ENCODE data around the gene OAT. TPM values are rescaled to one million over a fixed set of nuclear protein-coding genes. Genes with fewer than 3 reads are reported as not detected.
A peak's percentile ranks its signal among the peaks of the same experiment; 100 is the strongest.

OAT gene
- total RNA-seq, 4 donors from 2014 or later, result 63.5 to 98.1 (median 92.1) TPM

DNA sequence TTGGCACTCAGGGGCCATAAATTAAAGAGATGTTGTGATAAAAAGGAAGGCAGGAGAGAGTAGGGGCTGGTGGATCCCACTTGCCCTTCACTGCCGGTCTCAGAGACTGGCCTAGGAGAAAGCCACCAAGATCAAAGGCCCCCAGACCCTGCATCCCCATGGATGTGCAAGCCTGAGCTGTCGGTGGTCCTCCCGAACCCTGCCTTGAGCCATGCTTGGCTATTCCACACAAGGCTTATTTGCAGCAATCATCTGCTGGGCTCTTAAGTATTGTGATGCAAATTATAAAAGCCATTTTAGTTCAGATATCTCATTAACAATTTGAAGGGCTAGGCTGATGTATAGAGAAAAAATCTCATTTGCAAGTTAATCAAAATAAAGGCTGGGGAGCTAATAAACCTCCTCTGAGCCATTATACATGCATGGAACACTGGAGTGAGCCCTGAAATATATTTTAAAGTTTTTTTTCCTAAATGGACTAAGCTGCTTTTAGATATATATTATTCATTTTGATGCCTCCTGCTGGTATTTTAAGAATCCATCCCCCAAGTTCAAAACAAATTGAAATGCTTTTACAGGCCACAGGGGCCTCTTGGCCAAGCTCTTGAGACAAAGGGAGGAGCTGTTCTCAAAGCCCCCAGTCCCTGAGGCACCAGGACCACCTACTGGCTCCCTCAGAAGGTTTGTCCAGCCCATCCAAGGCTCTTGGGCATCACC, 28.1 kb downstream of the OAT start:
- TF ChIP-seq, protein P1, sequence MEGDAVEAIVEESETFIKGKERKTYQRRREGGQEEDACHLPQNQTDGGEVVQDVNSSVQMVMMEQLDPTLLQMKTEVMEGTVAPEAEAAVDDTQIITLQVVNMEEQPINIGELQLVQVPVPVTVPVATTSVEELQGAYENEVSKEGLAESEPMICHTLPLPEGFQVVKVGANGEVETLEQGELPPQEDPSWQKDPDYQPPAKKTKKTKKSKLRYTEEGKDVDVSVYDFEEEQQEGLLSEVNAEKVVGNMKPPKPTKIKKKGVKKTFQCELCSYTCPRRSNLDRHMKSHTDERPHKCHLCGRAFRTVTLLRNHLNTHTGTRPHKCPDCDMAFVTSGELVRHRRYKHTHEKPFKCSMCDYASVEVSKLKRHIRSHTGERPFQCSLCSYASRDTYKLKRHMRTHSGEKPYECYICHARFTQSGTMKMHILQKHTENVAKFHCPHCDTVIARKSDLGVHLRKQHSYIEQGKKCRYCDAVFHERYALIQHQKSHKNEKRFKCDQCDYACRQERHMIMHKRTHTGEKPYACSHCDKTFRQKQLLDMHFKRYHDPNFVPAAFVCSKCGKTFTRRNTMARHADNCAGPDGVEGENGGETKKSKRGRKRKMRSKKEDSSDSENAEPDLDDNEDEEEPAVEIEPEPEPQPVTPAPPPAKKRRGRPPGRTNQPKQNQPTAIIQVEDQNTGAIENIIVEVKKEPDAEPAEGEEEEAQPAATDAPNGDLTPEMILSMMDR (IDR thresholded peaks at IDR 0.05), result no peak
- TF ChIP-seq POLR2A (IDR thresholded peaks at IDR 0.05), result no peak
- no peak overlapping the region for H3K4me3 ChIP-seq (ENCODE audit: low read depth, poor library complexity, severe bottlenecking)
- intact Hi-C loops (cut with DNase I; ENCODE audit: low total_unique reads), result no loop called here
- 70 to 89% methylated on average over 3 of the region's 3 CpGs for WGBS, 2 donors
- DNase-seq (ENCODE audit: low spot score in 2 of 2), result peak in 1 of 2 donors; percentile 43

DNA sequence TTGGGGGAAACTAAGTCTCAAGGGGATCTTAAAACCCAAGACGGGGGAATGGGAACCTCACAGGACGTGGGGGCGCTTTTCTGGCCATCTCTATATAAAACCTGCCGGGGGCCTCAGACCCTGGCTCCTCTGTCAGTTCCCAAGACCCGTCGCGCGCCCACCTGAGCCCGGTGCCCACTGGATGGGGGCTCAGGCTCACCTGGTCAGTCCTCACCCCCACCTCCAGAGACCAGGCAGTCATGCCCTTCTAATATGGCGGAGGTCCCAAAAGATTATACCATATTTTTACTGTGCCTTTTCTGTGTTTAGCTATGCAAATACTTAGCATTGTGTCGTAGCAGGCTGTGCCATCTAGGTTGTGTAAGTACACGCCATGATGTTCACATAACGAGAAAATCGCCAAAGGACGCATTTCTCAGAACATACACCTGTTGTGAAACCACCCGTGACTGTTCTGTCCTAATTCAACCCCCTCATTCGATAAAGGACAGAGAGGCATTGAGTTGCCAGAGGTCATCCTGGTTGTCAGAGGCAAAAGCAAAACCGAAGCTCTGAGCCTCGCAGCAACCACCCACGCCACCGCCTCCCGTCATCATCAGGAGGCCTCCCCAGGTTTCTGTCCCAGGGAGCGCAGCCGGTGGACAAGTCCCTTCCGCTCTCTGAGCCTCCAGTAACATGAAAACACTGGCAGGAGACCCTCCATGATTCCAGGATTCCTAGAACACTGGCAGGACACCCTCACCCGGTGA, 28.9 kb downstream of the OAT start:
- intact Hi-C loops (cut with DNase I; ENCODE audit: low total_unique reads), result loop anchor here (2.0 kb wide), 1 partner anchor 395 kb away; no protein-coding TSS in a partner anchor
- 62 to 71% methylated on average over 26 of the region's 26 CpGs for WGBS, 2 donors
- TF ChIP-seq, protein P1 (IDR thresholded peaks at IDR 0.05), result no peak
- no peak for TF ChIP-seq POLR2A (IDR thresholded peaks at IDR 0.05)
- DNase-seq (ENCODE audit: low spot score in 2 of 2), result peak in 1 of 2 donors; percentile 80
- no peak overlapping the region for H3K4me3 ChIP-seq (ENCODE audit: low read depth, poor library complexity, severe bottlenecking)

DNA sequence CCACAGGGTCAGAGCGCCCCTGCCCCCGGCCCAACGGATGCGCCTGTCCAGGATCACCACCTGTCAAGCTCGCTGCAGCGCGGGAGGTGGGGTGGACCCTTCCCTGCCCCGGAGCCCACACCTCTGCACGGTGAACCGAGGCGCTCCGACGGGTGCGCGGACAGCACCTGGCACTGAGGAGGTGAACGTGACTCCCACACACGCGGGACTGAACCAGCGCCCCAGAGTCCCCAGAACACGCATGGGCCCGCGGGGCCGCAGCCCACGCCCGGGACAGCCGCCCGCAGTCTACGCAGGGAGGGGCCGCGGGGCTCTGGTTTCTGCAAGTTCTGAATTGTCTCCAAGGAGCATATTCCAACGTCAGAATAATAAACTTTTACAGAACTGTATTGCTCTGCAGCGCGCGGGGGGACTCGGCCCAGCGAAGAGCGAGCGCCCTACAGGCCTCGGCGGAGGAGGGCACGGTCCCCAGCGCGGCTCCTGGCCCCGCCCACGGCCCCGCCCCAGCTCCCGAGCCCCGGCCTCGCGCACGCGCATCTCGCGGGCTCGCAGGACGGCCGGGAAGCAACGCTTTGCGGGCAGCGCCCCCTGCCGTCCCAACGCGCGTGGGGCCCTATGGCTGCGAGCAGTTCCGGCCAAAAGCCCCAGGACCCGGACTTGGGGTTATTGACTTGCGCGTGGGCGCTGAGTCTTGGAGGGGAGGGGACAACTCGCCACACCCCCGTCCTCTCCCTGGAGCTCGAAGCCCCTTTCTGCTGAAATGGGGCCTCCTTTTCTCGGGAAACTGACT, 29.7 kb downstream of the OAT start:
- no peak for TF ChIP-seq POLR2A (IDR thresholded peaks at IDR 0.05)
- TF ChIP-seq, protein P1 (IDR thresholded peaks at IDR 0.05), result peak in 1 of 3 donors; percentile 54
- H3K4me3 ChIP-seq (ENCODE audit: low read depth, poor library complexity, severe bottlenecking), result no peak overlapping the region
- DNase-seq (ENCODE audit: low spot score in 2 of 2), result peak; percentile 80 to 97
- 1 to 6% methylated on average over 51 to 58 of the region's 74 CpGs for WGBS, 2 donors
- intact Hi-C loops (cut with DNase I; ENCODE audit: low total_unique reads), result loop anchor here (2.0 kb wide), 1 partner anchor 394 kb away; no protein-coding TSS in a partner anchor

DNA sequence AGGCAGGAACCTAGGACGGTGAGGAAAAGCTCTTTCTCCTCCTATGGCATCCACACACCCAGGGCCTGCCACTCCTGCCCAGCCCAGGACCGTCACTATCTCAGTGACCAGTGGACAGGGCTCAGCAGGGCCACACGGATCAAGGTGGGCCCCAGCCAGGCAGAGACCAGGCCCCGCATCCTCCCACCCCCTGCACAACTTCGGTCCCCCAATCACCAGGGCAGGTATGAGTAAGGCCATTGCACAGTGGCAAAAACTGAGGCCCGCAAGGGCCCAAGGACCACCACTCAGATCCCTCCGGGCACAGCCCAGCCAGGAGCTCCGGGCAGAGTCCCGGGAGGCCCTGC, 30.3 kb downstream of the OAT start:
- no peak overlapping the region for H3K4me3 ChIP-seq (ENCODE audit: low read depth, poor library complexity, severe bottlenecking)
- TF ChIP-seq, protein P1 (IDR thresholded peaks at IDR 0.05), result no peak
- TF ChIP-seq POLR2A (IDR thresholded peaks at IDR 0.05), result no peak
- intact Hi-C loops (cut with DNase I; ENCODE audit: low total_unique reads), result loop anchor here (2.0 kb wide), 1 partner anchor 394 kb away; no protein-coding TSS in a partner anchor
- 77 to 87% methylated on average over 5 to 9 of the region's 9 CpGs for WGBS, 2 donors
- peak in 1 of 2 donors; percentile 84 for DNase-seq (ENCODE audit: low spot score in 2 of 2)

DNA sequence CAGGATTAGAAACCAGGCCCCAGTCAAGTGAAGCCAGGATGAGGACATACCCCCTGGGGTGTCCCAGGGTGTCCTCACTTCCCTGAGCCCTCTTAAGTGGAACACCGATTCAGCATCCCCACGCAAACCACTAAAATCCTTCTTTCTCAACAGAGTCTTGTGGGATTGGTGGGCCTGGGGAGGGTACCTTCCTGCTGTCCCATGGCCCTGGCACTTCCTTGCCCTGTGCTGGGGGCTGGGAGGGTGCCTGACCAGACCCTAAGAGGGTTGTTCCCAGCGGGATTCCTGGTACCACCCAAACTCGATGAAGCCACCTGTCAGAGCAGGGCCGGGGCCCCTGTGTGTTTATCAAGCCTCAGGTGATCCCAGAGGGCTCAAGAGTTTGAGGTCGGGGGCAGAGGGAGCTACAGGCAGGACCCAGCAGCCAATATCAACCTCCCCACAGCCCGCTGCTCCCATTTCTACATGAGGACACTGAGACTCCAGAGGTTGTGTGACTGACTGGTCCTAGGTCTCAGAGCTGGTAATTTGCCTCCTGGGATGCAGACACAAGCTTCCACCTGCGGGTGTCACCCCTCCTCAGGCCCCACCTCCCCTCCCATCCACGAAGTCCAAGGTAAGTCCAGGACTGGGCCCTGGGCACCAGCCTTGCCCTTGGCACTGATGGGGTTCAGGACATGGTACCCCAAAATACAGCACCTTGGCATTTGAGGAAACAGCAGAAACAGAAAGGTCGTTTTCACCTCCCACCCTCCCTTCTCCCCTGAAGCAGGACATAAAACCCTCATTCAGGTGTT, 31.4 kb downstream of the OAT start:
- intact Hi-C loops (cut with DNase I; ENCODE audit: low total_unique reads), result no loop called here
- no peak overlapping the region for H3K4me3 ChIP-seq (ENCODE audit: low read depth, poor library complexity, severe bottlenecking)
- peak in 1 of 2 donors; percentile 82 for DNase-seq (ENCODE audit: low spot score in 2 of 2)
- WGBS, 2 donors, result 78 to 90% methylated on average over 6 to 10 of the region's 10 CpGs
- no peak for TF ChIP-seq POLR2A (IDR thresholded peaks at IDR 0.05)
- TF ChIP-seq, protein P1 (IDR thresholded peaks at IDR 0.05), result no peak
